Loucy (cell line): ENCODE results near the gene FAM25C.
"Not testable (repeated sequence)": the region's sequence is repeated elsewhere in the genome, so short reads cannot be mapped to it uniquely, and the experiment has no call there.

ENCODE experiments used
- H2AFZ ChIP-seq: fragments of 200-600 bp; sonication (generic); 2 replicates; pipeline ENCODE4 v1.6.0; 2016; ENCODE audit warnings: antibody characterized with exemption, mild to moderate bottlenecking, low read length, moderate library complexity
- H3F3A ChIP-seq: fragments of 200-600 bp; 2 replicates; pipeline ENCODE4 v1.6.0; 2016; ENCODE audit warnings: antibody characterized with exemption, low read depth, mild to moderate bottlenecking
- H3K27me3 ChIP-seq: fragments of 200-600 bp; sonication (generic); 2 replicates; pipeline ENCODE4 v1.6.1; 2014; ENCODE audit warnings: low read length, mild to moderate bottlenecking; ENCODE audit not compliant: insufficient read depth, poor library complexity, severe bottlenecking
- H3K36me3 ChIP-seq: fragments of 200-600 bp; sonication (generic); 2 replicates; pipeline ENCODE4 v1.6.1; 2016; ENCODE audit warnings: low read length; ENCODE audit not compliant: insufficient read depth
- H3K4me1 ChIP-seq: fragments of 200-600 bp; sonication (generic); 2 replicates; pipeline ENCODE4 v1.5.1; 2014; ENCODE audit warnings: low read length, mild to moderate bottlenecking; ENCODE audit not compliant: insufficient read depth, poor library complexity, severe bottlenecking
- H3K4me2 ChIP-seq: fragments of 200-600 bp; sonication (generic); 2 replicates; pipeline ENCODE4 v1.6.0; 2014; ENCODE audit warnings: antibody characterized with exemption, low read length, low read depth, mild to moderate bottlenecking; ENCODE audit not compliant: poor library complexity, severe bottlenecking
- H3K4me3 ChIP-seq: fragments of 200-600 bp; sonication (generic); 2 replicates; pipeline ENCODE4 v1.5.1; 2014; ENCODE audit warnings: low read length, mild to moderate bottlenecking, mixed read lengths; ENCODE audit not compliant: poor library complexity, severe bottlenecking
- H3K79me2 ChIP-seq: fragments of 200-600 bp; sonication (generic); 2 replicates; pipeline ENCODE4 v1.6.1; 2014; ENCODE audit warnings: low read length; ENCODE audit not compliant: insufficient read depth
- H3K9ac ChIP-seq: fragments of 200-600 bp; sonication (generic); 2 replicates; pipeline ENCODE4 v1.6.0; 2014; ENCODE audit warnings: mild to moderate bottlenecking, low read depth, low read length, moderate library complexity; ENCODE audit not compliant: poor library complexity, severe bottlenecking
- H3K9me2 ChIP-seq: fragments of 200-600 bp; sonication (generic); replicated peaks from 2 replicates; pipeline ENCODE4 v1.6.1; 2016; ENCODE audit warnings: low read depth, low read length, mixed read lengths
- H3K9me3 ChIP-seq: fragments of 200-600 bp; sonication (generic); 2 replicates; pipeline ENCODE4 v1.6.1; 2014; ENCODE audit warnings: mild to moderate bottlenecking, antibody characterized with exemption, low read length, low read depth; ENCODE audit not compliant: insufficient read depth
- H4K20me1 ChIP-seq: fragments of 200-600 bp; sonication (generic); 2 replicates; pipeline ENCODE4 v1.6.0; 2014; ENCODE audit warnings: antibody characterized with exemption, low read length, mild to moderate bottlenecking; ENCODE audit not compliant: insufficient read depth, poor library complexity, severe bottlenecking

Gene FAM25C

DNA sequence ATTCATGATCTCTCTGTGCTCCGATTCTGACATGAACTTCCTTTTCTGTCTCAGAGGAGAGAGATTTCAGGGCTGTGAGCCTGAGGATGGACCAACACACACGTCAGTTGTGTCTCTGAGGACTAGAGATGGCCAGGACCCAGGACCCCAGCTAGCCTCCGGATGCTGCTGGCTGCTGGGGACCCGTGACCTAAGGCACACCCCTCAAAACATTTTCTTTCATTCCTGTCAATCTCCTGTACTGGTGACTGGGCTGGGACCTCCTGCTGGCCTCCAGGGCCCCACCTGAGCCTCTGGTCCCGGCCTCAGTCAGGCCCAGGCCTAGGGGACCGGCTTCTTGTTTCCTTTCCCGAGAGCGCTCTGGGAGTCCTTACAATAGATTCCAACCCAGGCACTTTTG lies 42.4 kb downstream of the FAM25C start:
- not testable (repeated sequence) for H2AFZ ChIP-seq, H3F3A ChIP-seq, H3K79me2 ChIP-seq, H3K9me2 ChIP-seq, H3K4me3 ChIP-seq, H3K9me3 ChIP-seq, H3K36me3 ChIP-seq, H4K20me1 ChIP-seq, H3K4me1 ChIP-seq, H3K9ac ChIP-seq, H3K4me2 ChIP-seq, H3K27me3 ChIP-seq

- H3K9me3 ChIP-seq, H3K9me2 ChIP-seq, H3K36me3 ChIP-seq, H3K4me3 ChIP-seq, H3K79me2 ChIP-seq, H2AFZ ChIP-seq, H3K4me1 ChIP-seq, H4K20me1 ChIP-seq, H3K27me3 ChIP-seq, H3F3A ChIP-seq, H3K4me2 ChIP-seq, H3K9ac ChIP-seq: not testable (repeated sequence)
These were observed 52.2 kb downstream of the FAM25C start for GRCh38 chr10:47947424-47947823.
